ENCODE measurements around the gene L3MBTL2. TPM values are rescaled to one million over a fixed set of nuclear protein-coding genes. Genes with fewer than 3 reads are reported as not detected.

The L3MBTL2 gene
- total and polyA plus RNA-seq, 11 donors, result 7.3 to 25.7 (median 14.6) TPM

DNA sequence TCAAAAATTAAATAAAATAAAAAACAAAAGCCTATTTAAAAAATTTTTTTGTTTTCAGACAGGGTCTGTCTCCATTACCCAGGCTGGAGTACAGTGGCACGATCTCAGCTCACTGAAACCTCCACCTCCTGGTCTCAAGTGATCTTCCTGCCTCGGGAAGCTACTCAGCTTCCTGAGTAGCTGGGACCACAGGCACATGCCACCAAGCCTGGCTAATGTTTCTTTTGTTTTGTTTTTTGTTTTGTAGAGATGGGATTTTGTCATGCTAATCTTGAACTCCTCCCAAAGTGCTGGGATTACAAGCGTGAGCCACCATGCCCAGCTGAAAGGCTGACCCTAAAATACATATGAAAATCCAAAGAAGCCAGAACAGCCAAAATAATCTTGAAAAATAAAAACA is 20.4 kb upstream of the L3MBTL2 start:
- no peak overlapping the region for H3K27ac ChIP-seq
- TF ChIP-seq, protein P1, sequence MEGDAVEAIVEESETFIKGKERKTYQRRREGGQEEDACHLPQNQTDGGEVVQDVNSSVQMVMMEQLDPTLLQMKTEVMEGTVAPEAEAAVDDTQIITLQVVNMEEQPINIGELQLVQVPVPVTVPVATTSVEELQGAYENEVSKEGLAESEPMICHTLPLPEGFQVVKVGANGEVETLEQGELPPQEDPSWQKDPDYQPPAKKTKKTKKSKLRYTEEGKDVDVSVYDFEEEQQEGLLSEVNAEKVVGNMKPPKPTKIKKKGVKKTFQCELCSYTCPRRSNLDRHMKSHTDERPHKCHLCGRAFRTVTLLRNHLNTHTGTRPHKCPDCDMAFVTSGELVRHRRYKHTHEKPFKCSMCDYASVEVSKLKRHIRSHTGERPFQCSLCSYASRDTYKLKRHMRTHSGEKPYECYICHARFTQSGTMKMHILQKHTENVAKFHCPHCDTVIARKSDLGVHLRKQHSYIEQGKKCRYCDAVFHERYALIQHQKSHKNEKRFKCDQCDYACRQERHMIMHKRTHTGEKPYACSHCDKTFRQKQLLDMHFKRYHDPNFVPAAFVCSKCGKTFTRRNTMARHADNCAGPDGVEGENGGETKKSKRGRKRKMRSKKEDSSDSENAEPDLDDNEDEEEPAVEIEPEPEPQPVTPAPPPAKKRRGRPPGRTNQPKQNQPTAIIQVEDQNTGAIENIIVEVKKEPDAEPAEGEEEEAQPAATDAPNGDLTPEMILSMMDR (IDR thresholded peaks at IDR 0.05), result no peak
- no peak for TF ChIP-seq POLR2A (IDR thresholded peaks at IDR 0.05)
- ATAC-seq (no peak), DNase-seq (no peak)
- H3K4me3 ChIP-seq, result no peak overlapping the region
- 36 to 55% (median 53%) methylated on average over 3 of the region's 3 CpGs for WGBS, 4 donors
- H3K36me3 ChIP-seq, result peaks cover 0 to 12% (median 8%) of the 10 kb centered on the region in 9 donors
- H3K9me3 ChIP-seq, result no peaks in the 10 kb centered on the region
- H3K4me1 ChIP-seq, result peaks cover 0 to 8% (median 0%) of the 10 kb centered on the region in 12 donors
- no peaks in the 10 kb centered on the region for H3K27me3 ChIP-seq
- intact Hi-C loops (cut with DNase I), result no loop called here

DNA sequence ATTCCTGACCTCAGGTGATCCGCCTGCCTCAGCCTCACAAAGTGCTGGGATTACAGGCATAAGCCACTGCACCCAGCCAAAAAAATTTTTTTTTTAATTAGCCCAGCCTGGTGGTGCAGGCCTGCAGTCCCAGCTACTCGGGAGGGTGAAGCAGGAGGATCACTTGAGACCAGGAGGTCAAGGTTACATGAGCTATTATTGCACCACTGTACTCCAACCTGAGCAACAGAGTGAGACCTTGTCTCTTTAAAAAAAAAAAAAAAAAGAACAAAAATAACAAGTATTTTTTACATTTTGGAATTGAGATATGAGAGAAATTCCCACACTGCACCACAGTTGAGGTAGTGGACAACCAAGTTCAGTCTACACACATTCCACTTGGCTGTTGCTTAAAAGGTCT is 13.6 kb upstream of the L3MBTL2 start:
- DNase-seq (no peak), ATAC-seq (no peak)
- no peaks in the 10 kb centered on the region for H3K9me3 ChIP-seq
- intact Hi-C loops (cut with DNase I), result loop anchor here in 1 of 10 donors (10.0 kb wide), 1 partner anchor 93 kb away; the partner anchor contains the start of gene RANGAP1
- TF ChIP-seq, protein P1 (IDR thresholded peaks at IDR 0.05), result no peak
- no peak for TF ChIP-seq POLR2A (IDR thresholded peaks at IDR 0.05)
- no peak overlapping the region for H3K4me3 ChIP-seq
- no peak overlapping the region for H3K27ac ChIP-seq
- no peaks in the 10 kb centered on the region for H3K36me3 ChIP-seq
- H3K4me1 ChIP-seq, result peaks cover 0 to under 1% (median 0%) of the 10 kb centered on the region in 12 donors
- no peaks in the 10 kb centered on the region for H3K27me3 ChIP-seq
- WGBS, 4 donors, result 77 to 89% (median 85%) methylated on average over 2 of the region's 2 CpGs

DNA sequence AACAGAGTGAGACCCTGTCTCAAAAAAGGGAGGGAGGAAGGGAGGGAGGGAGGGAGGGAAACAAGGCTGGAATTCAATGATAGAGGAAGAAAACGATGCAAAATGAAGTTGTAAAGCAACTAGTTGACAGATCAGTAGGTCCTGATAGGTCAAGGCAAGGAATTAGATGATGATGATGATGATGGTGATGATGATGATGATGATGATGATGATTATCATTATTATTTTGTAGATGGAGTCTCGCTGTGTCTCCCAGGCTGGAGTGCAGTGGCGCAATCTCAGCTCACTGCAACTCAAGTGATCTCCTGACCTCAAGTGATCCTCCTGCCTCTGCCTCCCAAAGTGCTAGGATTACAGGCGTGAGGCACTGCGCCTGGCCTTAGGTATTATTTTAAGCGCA is 11.3 kb upstream of the L3MBTL2 start:
- H3K9me3 ChIP-seq, result no peaks in the 10 kb centered on the region
- ATAC-seq, result no peak
- intact Hi-C loops (cut with DNase I), result loop anchor here in 1 of 10 donors (10.0 kb wide), 1 partner anchor 91 kb away; the partner anchor contains the start of gene RANGAP1
- H3K36me3 ChIP-seq, result no peaks in the 10 kb centered on the region
- WGBS, 4 donors, result 90 to 95% (median 94%) methylated on average over 6 of the region's 6 CpGs
- H3K4me1 ChIP-seq, result peaks cover 0 to 19% (median 12%) of the 10 kb centered on the region in 12 donors
- no peak overlapping the region for H3K27ac ChIP-seq
- no peak for DNase-seq
- no peaks in the 10 kb centered on the region for H3K27me3 ChIP-seq
- H3K4me3 ChIP-seq, result no peak overlapping the region
- no peak for TF ChIP-seq POLR2A (IDR thresholded peaks at IDR 0.05)
- TF ChIP-seq, protein P1 (IDR thresholded peaks at IDR 0.05), result no peak

DNA sequence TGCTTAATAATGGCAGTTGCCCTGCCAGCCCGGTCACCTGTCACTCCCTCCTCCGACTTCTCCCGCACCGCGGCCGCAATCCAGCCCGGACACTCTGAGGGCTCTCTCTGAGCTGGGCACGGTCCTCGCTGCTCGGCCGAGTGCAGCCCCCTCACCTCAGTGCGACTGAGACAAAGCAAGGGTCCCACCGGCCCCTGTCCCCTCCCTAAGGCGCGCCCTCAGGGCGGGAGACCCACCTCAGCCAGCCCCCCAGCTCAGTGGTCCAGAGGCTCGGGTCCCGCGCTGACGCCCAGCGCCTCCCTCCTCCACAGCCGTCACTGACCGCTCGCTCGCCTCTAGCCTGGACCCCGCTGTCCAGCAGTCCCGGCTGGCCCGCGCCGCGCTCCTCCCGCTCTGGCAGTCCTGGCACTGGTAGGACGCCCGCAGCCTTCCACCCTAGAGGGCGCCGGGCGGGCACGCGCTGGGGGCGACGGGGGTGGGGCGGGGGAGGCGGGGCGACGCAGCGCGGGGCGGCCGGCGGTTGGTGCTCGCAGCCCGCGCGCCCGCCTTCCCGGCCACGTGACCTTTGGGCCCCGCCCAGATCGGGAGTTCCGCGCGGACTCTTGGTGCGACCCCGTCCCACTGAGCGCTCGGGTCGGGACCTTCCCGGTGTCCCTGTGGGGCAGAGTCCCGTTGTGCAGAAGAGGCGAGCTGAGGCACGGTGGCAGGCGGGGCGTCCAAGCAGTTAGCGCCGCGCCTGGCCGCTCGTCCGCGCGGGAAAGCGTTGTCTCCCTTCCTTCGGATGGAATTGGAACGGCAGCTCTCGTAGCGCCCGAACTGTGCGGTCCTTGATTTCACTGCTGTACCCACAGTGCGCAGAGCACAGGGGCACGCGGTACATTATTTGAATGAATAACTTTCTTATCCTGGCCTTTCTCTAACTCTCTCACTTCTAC is 7.8 kb upstream of the L3MBTL2 start:
- H3K27me3 ChIP-seq, result no peaks in the 10 kb centered on the region
- peaks cover 0 to 20% (median 12%) of the 10 kb centered on the region in 12 donors for H3K4me1 ChIP-seq
- 0 to 1% (median 1%) methylated on average over 43 to 91 of the region's 91 CpGs for WGBS, 4 donors
- DNase-seq (peak; percentile 84 to 93 (median 88)), ATAC-seq (peak; percentile 88 to 97 (median 96))
- no peaks in the 10 kb centered on the region for H3K9me3 ChIP-seq
- peak overlapping the region; percentile 39 to 91 (median 76) for H3K4me3 ChIP-seq
- intact Hi-C loops (cut with DNase I), result loop anchor here in 7 of 10 donors (2.0 to 10.0 kb wide), 5 partner anchors 35 to 89 kb away; partner anchors contain the start of gene RANGAP1 (in 2 of the 7)
- H3K27ac ChIP-seq, result peak overlapping the region in 10 of 12 donors; percentile 0 to 74 (median 56)
- TF ChIP-seq POLR2A (IDR thresholded peaks at IDR 0.05), result peak in 1 of 2 donors; percentile 43
- TF ChIP-seq, protein P1 (IDR thresholded peaks at IDR 0.05), result peak in 3 of 12 donors; percentile 17 to 33 (median 18)
- no peaks in the 10 kb centered on the region for H3K36me3 ChIP-seq
